ENCODE measurements around the gene KCNAB1. TPM values are rescaled to one million over a fixed set of nuclear protein-coding genes. Genes with fewer than 3 reads are reported as not detected.

Gene KCNAB1
- total and polyA plus RNA-seq, 10 of the 15 experiments (the other 5 are each of a cell fraction or from before 2014, with no cell fraction given): 0.11 to 0.69 (median 0.43) TPM; not detected in 6

GRCh38 chr3:156527060-156527459 lies 406.7 kb downstream of the KCNAB1 start:
- ChIA-PET SMC1A (ENCODE audit: uncharacterized antibody, unreplicated experiment) (interaction anchor here (0.6 to 2.7 kb wide), 4 partner anchors 8 to 172 kb away, joined by 3 to 12 read pairs (median 6); no protein-coding TSS in a partner anchor), RAD21 (ENCODE audit: unreplicated experiment) (interaction anchor here (1.4 kb wide), 1 partner anchor 17 kb away, joined by 4 read pairs; no protein-coding TSS in a partner anchor), CTCF (interaction anchor here (0.6 to 1.5 kb wide), 4 partner anchors 20 to 997 kb away, joined by 3 to 5 read pairs (median 4); no protein-coding TSS in a partner anchor), POLR2A (no interaction called here)
- intact Hi-C loops (cut with micrococcal nuclease; ENCODE audit: unreplicated experiment) (no loop called here), in situ Hi-C loops (cut with MboI) (no loop called here)
- Histone ChIP-seq H3K27ac (ENCODE audit: control insufficient read depth, insufficient read depth) (no peak overlapping the region), H3K9ac (ENCODE audit: control insufficient read depth, insufficient read depth, low read length) (no peak overlapping the region), H4K20me1 (ENCODE audit: control insufficient read depth, insufficient read depth) (no peaks in the 10 kb centered on the region), H3K4me3 (no peak overlapping the region), H2AFZ (ENCODE audit: control insufficient read depth, low read depth, low read length) (no peak overlapping the region), H3K79me2 (ENCODE audit: control insufficient read depth, insufficient read depth, low read length) (no peaks in the 10 kb centered on the region), H3K4me1 (ENCODE audit: control insufficient read depth, insufficient read depth, low read length) (no peaks in the 10 kb centered on the region), H3K27me3 (replicated peaks in 1 of 2; ENCODE audit: control insufficient read depth in 2 of 2, insufficient read depth in 2 of 2, low read length in 1 of 2) (no peaks in the 10 kb centered on the region), H3K4me2 (ENCODE audit: control insufficient read depth, insufficient read depth) (no peak overlapping the region), H3K36me3 (ENCODE audit: control insufficient read depth in 2 of 2, insufficient read depth in 2 of 2, low read length in 1 of 2) (no peaks in the 10 kb centered on the region), H3K9me3 (replicated peaks; ENCODE audit: control insufficient read depth, insufficient read depth, low read length) (no peaks in the 10 kb centered on the region)
- ATAC-seq (no peak), DNase-seq (ENCODE audit: low read depth, low spot score) (no peak), FAIRE-seq (no peak)
- TF ChIP-seq CBFB (IDR thresholded peaks at IDR 0.05; ENCODE audit: low read depth) (no peak), SMAD1 (IDR thresholded peaks at IDR 0.05; ENCODE audit: low read depth, partially characterized antibody) (no peak), MEF2A (IDR thresholded peaks at IDR 0.05; ENCODE audit: insufficient read depth, low read depth, low read length) (no peak), MYC (IDR thresholded peaks at IDR 0.05; ENCODE audit: insufficient read depth, insufficient read length, insufficient replicate concordance, low read length, severe bottlenecking) (no peak), TARDBP (IDR thresholded peaks at IDR 0.05; ENCODE audit: borderline replicate concordance) (no peak), TCF3 (IDR thresholded peaks at IDR 0.05; ENCODE audit: borderline replicate concordance, insufficient read depth, low read depth, low read length) (no peak), IRF4 (IDR thresholded peaks at IDR 0.05; ENCODE audit: low read depth, low read length) (no peak), BCL3 (IDR thresholded peaks at IDR 0.05; ENCODE audit: borderline replicate concordance, insufficient read depth, low read depth, low read length, poor library complexity, severe bottlenecking) (no peak), GABPA (IDR thresholded peaks at IDR 0.05; ENCODE audit: low read depth) (no peak), RAD51 (IDR thresholded peaks at IDR 0.05) (no peak), MYB (IDR thresholded peaks at IDR 0.05; ENCODE audit: borderline replicate concordance, low read depth, low read length) (no peak), SREBF1 (IDR thresholded peaks at IDR 0.05; ENCODE audit: low read length) (no peak), ZBTB11 (CRISPR knock-in tag; IDR thresholded peaks at IDR 0.05) (no peak), BHLHE40 (IDR thresholded peaks at IDR 0.05; ENCODE audit: borderline replicate concordance in 1 of 2, low read depth in 2 of 2, low read length in 1 of 2) (no peak), SUZ12 (IDR thresholded peaks at IDR 0.05; ENCODE audit: unreplicated experiment) (no peak)
- WGBS (ENCODE audit: insufficient coverage, insufficient replicate concordance, low lambda C conversion rate, missing lambda C conversion rate): 47% methylated on average over 1 of the region's 1 CpG
- BruUV-seq (replicated peaks): no TSS peak
